ENCODE measurements around the gene CLRN2. TPM values are rescaled to one million over a fixed set of nuclear protein-coding genes. Genes with fewer than 3 reads are reported as not detected.

Gene CLRN2
- total RNA-seq, 6 donors from 2014 or later, result not detected

GRCh38 chr4:17492058-17492741, 22.8 kb upstream of the CLRN2 start:
- Histone ChIP-seq H3K27me3 (no peaks in the 10 kb centered on the region), H3K4me1 (peaks cover 4 to 27% (median 13%) of the 10 kb centered on the region in 4 donors), H3K36me3 (peaks cover 0 to 77% (median 45%) of the 10 kb centered on the region in 4 donors), H3K4me3 (no peak overlapping the region), H3K27ac (no peak overlapping the region), H3K9me3 (no peaks in the 10 kb centered on the region)
- TF ChIP-seq, protein P1, sequence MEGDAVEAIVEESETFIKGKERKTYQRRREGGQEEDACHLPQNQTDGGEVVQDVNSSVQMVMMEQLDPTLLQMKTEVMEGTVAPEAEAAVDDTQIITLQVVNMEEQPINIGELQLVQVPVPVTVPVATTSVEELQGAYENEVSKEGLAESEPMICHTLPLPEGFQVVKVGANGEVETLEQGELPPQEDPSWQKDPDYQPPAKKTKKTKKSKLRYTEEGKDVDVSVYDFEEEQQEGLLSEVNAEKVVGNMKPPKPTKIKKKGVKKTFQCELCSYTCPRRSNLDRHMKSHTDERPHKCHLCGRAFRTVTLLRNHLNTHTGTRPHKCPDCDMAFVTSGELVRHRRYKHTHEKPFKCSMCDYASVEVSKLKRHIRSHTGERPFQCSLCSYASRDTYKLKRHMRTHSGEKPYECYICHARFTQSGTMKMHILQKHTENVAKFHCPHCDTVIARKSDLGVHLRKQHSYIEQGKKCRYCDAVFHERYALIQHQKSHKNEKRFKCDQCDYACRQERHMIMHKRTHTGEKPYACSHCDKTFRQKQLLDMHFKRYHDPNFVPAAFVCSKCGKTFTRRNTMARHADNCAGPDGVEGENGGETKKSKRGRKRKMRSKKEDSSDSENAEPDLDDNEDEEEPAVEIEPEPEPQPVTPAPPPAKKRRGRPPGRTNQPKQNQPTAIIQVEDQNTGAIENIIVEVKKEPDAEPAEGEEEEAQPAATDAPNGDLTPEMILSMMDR (IDR thresholded peaks at IDR 0.05), result no peak
- TF ChIP-seq POLR2AphosphoS5 (IDR thresholded peaks at IDR 0.05), result no peak
- no peak for TF ChIP-seq POLR2A (IDR thresholded peaks at IDR 0.05)
- TF ChIP-seq EP300 (IDR thresholded peaks at IDR 0.05), result no peak
- WGBS, 2 donors, result 67 to 80% methylated on average over 7 to 15 of the region's 15 CpGs
- ATAC-seq (ENCODE audit: low FRiP score in 2 of 2), result no peak
- DNase-seq, result peak in 1 of 2 donors; percentile 74

DNA sequence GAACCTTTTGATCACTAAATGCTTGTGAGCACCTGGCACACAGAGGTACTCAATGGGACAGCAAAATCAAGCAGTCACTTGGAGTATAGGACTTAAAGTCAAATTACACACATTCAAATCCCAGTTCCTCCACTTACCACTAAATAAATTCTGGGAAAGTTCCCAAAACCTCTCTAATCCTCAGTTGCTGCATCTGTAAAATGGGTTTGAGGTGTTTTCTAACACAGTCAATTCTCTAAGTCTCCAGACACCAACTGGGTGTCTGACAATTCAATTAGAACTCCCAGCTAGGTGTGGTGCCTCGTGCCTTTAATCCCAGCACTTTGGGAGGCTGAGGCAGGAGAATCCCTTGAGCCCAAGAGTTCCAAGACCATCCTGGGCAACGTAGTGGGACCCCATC, 22.1 kb upstream of the CLRN2 start:
- Histone ChIP-seq H3K4me3 (no peak overlapping the region), H3K36me3 (peaks cover 0 to 75% (median 40%) of the 10 kb centered on the region in 4 donors), H3K9me3 (no peaks in the 10 kb centered on the region), H3K4me1 (peaks cover 8 to 32% (median 13%) of the 10 kb centered on the region in 4 donors), H3K27me3 (no peaks in the 10 kb centered on the region), H3K27ac (peak overlapping the region in 2 of 4 donors; percentile 1 to 25)
- 94 to 100% methylated on average over 1 to 2 of the region's 2 CpGs for WGBS, 2 donors
- DNase-seq, result no peak
- no peak for ATAC-seq (ENCODE audit: low FRiP score in 2 of 2)
- TF ChIP-seq POLR2AphosphoS5 (IDR thresholded peaks at IDR 0.05) (no peak), EP300 (IDR thresholded peaks at IDR 0.05) (no peak), POLR2A (IDR thresholded peaks at IDR 0.05) (no peak)
- TF ChIP-seq, protein P1 (IDR thresholded peaks at IDR 0.05), result no peak

- Histone ChIP-seq H3K27me3 (no peaks in the 10 kb centered on the region), H3K4me3 (no peak overlapping the region), H3K9me3 (no peaks in the 10 kb centered on the region), H3K36me3 (peaks cover 0 to 75% (median 37%) of the 10 kb centered on the region in 4 donors), H3K4me1 (peaks cover 10 to 34% (median 13%) of the 10 kb centered on the region in 4 donors), H3K27ac (peak overlapping the region in 1 of 4 donors; percentile 1)
- WGBS, 2 donors, result 51 to 56% methylated on average over 4 of the region's 4 CpGs
- ATAC-seq (ENCODE audit: low FRiP score in 2 of 2) (no peak), DNase-seq (no peak)
- TF ChIP-seq, protein P1 (IDR thresholded peaks at IDR 0.05), result no peak
- TF ChIP-seq EP300 (IDR thresholded peaks at IDR 0.05) (no peak), POLR2AphosphoS5 (IDR thresholded peaks at IDR 0.05) (no peak), POLR2A (IDR thresholded peaks at IDR 0.05) (no peak)
Measured at GRCh38 chr4:17493619-17494018, 21.3 kb upstream of the CLRN2 start.

DNA sequence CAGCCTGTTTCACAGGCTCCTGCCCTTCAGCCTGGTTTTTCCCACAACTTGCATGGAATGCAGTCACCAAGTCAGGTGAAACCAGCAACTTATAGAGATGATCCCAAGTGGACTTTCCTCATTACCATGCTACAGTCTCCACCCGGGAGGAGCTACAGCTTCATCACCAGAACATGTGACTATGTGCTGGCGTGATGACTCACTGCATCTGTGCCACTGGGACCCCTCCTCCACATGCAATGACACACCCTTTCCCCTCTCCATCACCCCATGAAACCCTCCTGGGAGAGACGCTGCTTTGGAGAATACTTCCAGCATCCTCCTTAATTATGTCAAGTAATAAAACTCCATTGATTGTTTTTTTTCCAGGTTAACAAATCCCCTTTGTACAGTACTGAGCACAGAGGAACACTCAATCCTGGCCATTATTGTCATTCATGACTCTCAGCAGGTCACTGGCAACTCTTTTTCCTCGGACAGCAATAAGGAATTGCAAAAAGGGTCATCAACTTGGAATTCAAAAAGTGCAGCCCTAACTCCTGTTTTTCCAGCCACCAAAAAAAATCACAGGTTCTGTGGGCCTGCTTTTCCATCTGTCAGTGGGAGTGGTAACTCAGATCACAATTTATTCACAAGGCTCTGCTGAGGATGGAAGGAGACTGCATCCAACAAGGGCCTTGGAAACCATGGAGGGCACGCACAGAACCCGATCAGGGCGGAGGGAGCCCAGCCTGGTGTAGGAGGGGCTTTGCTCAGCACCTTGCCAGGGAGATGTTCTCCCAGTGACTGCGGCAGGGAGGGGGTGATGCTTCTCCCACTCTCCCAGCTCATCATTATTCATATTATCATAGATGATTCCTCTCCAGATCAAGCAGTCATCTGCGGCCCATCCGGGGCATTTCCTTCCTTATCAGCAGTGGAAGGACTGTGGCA, 20.4 kb upstream of the CLRN2 start:
- TF ChIP-seq POLR2A (IDR thresholded peaks at IDR 0.05), result no peak
- TF ChIP-seq, protein P1 (IDR thresholded peaks at IDR 0.05), result no peak
- TF ChIP-seq EP300 (IDR thresholded peaks at IDR 0.05), result no peak
- TF ChIP-seq POLR2AphosphoS5 (IDR thresholded peaks at IDR 0.05), result no peak
- H3K36me3 ChIP-seq, result peaks cover 0 to 75% (median 29%) of the 10 kb centered on the region in 4 donors
- no peak overlapping the region for H3K4me3 ChIP-seq
- no peaks in the 10 kb centered on the region for H3K27me3 ChIP-seq
- H3K27ac ChIP-seq, result no peak overlapping the region
- WGBS, 2 donors, result 92 to 94% methylated on average over 10 of the region's 10 CpGs
- no peak for DNase-seq
- H3K4me1 ChIP-seq, result peaks cover 13 to 34% (median 14%) of the 10 kb centered on the region in 4 donors
- peak in 1 of 2 donors; percentile 63 for ATAC-seq (ENCODE audit: low FRiP score in 2 of 2)
- H3K9me3 ChIP-seq, result no peaks in the 10 kb centered on the region
